ENCODE measurements around the gene ZNRF1.

GRCh38 chr16:75130150-75130771, 131.4 kb downstream of the ZNRF1 start:
- TF ChIP-seq POLR2A (IDR thresholded peaks at IDR 0.05): no peak
- no peak for TF ChIP-seq CTCF (IDR thresholded peaks at IDR 0.05)

Data from breast epithelium (tissue), 3 donors.